Caki2 (cell line): ENCODE results near the gene ACE. TPM values are rescaled to one million over a fixed set of nuclear protein-coding genes. Genes with fewer than 3 reads are reported as not detected.

Source experiments
- DNase-seq: peaks from one replicate; pipeline ENCODE4 v3.0.0-alpha.2; 2015; ENCODE audit warnings: low read depth
- in situ Hi-C: cut with HindIII; loops from 2 replicates; pipeline ENCODE4 v1.10.0; 2016; ENCODE audit warnings: low sequenced_read_pairs, low pct_unique_long_range_greater_than_20kb, mixed read lengths
- total RNA-seq: library from RNA; depleted of rRNA; stranded (reverse); fragments of >200 nt; shearing (Covaris generic); gene quantifications from 2 replicates; pipeline ENCODE4 v1.2.3, GENCODE V29; 2014; ENCODE audit warnings: low replicate concordance

The ACE gene
- total RNA-seq, 1 experiment from 2014 or later, result not detected

DNA sequence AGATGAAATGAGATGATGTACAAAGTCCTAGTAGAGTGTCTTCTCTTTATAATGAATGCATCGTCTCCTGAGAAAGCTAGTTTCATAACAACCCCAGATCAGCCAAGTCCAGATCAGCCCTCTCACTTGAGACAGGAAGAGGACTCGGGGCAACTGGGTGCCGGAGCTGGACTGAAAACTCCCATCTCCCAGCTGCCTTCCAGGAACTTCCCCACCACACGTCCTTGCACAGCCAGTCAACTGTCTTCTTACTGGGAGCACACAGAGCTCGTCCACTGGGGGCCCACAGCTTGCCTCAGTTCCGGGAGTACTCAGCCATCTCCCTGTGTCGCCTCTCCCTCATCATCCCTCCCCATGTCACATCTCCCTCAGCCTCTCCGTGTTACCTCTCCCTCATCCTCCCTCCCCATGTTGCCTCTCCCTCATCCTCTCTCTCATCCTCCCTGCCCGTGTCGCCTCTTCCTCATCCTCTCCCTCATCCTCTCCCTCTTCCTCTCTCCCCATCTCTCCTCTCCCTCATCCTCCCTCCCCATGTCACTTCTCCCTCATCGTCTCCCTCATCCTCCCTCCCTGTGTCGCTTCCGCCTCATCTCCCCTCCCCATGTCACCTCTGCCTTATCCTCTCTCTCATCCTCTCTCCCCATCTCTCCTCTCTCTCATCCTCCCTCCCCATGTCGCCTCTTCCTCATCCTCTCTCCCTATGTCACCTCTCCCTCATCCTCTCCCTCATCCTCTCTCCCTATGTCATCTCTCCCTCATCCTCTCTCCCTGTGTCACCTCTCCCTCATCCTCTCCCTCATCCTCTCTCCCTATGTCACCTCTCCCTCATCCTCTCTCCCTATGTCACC is 23.9 kb downstream of the ACE start:
- no peak for DNase-seq
- in situ Hi-C loops, result no loop called here

DNA sequence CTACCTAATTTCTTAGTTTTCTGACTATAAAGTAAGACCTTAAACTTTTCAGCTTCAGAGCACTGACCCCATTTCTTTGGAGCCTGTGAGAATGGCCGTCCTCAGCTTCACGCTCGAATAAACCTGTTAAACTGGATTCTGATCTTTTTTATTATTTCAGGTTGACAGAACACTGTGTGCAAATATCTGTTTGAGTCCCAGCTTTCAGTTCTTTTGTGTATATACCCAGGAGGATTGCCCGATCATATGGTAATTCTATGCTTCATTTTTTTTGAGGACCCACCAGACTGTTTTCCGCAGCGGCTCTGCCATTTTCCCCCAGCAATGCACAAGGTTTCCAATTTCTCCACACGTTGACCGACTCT is 26.5 kb downstream of the ACE start:
- in situ Hi-C loops, result no loop called here

DNA sequence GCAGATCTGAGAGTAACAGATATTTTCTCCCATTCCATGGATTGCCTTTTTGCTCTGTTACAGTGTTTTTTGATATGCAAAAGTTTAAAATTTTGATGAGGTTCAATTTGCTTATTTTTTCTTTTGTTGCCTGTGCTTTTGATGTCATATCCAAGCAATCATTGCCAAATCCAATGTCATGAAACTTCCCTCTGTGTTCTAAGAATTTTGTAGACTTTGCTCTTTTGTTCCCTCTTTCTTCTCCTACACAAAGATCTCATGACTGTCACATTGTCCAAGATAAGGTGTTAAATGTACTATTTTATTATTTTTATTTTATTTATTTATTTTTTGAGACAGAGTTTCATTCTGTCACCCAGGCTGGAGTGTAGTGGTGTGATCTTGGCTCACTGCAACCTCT is 27.4 kb downstream of the ACE start:
- in situ Hi-C loops, result no loop called here
- no peak for DNase-seq

More for the DNA sequence above, 26.5 kb downstream of the ACE start:
- DNase-seq, result no peak

DNA sequence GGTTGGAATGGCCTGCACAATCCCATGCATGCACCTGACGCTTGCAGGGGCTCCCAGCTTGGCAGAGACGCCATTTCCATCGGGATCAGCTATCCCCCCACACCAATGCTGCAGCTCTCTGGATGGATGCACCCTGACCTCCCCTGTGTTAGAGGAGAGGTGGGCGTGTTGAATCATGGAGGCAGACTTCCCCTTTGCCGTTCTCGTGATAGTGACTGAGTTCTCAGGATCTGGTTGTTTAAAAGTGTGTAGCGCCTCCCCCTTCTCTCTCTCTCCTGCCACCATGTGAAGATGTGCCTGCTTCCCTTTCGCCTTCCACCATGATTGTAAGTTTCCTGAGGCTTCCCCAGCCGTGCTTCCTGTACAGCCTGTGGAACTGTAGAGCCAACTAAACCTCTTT is 28.5 kb downstream of the ACE start:
- no peak for DNase-seq
- in situ Hi-C loops, result no loop called here

DNA sequence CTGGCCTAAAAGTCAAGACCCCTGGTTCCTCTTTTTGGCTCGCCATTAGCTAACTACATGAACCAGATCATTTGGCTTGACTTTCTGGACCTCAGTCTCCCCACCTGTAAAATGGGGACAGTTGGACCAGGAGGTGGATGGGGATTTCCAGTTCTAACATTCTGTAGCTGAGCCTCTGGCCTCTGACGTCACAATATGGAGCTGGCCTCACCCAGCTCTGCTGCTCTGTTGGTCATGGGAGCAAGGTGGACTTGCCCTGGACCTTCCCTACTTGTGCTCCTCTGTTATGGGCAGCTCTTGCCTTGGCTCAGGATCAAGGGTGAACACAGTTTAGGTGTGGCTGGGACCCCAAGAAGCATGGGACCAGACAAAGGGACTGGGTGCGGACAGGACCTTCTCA is 29.8 kb downstream of the ACE start:
- in situ Hi-C loops, result no loop called here
- DNase-seq, result no peak

DNA sequence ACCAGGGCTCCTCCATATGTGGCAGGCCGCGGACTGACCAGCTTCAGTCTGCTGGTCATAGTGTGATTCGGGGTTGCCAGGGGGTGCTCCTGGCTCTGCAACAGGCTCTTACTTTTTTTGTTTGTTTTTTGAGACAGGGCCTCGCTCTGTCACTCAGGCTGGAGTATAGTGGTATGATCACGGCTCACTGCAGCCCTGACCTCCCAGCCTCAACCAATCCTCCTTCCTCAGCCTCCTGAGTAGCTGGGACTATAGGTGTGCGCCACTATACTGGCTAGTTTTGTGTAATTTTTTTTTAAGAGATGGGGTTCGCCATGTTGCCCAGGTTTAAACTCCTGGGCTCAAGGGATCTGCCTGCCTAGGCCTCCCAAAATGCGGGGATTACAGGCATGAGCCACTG is 34.5 kb downstream of the ACE start:
- DNase-seq, result no peak
- in situ Hi-C loops, result no loop called here

DNA sequence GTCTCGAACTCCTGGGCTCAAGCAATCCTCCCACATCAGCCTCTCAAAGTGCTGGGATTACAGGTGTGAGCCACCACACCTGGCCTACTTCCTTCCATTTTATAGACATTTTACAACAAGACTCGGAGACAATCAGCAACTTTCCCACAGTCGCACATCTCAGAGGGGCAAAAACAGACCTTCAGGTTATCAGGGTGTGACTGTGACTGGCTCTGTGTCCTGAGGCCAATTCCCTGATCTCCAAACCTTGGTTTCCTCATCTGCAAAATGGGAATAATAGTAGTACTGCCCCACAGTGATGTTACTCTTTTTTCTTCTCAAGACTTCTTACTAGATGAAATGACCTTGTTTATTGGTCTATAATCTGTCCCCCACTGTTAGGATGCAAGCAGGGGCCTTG is 35.5 kb downstream of the ACE start:
- in situ Hi-C loops, result no loop called here
- no peak for DNase-seq

DNA sequence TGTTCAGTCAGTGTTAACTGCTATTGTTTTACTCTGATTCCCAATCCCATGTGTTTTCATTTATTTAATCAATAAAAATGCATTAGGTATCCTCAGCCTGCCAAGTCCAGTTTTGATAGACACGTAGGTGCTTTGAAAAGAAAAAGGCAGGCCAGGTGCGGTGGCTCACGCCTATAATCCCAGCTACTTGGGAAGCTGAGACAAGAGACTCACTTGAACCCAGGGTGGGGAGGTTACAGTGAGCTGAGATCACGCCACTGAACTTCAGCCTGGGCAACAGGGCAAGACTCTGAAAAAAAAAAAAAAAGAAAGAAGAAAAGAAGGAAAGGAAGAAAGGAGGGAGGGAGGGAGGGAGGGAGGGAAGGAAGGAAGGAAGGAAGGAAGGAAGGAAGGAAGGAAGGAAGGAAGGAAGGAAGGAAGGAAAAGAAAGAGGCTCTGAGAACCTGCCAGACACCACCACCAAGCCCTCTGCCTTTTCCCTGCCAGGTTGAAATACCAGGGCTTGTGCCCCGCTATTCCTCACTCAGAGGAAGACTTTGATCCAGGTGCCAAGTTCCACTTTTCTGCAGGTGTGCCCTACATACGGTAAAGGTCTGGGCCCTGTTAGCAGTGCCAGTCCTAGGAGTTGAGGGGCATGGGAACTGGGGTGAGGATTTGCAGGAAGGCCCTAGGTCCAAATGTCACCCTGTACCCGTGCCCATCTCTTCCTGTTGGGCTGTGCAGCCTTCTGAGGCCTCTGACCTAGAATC is 36.2 kb downstream of the ACE start:
- in situ Hi-C loops, result no loop called here
- DNase-seq, result no peak

DNA sequence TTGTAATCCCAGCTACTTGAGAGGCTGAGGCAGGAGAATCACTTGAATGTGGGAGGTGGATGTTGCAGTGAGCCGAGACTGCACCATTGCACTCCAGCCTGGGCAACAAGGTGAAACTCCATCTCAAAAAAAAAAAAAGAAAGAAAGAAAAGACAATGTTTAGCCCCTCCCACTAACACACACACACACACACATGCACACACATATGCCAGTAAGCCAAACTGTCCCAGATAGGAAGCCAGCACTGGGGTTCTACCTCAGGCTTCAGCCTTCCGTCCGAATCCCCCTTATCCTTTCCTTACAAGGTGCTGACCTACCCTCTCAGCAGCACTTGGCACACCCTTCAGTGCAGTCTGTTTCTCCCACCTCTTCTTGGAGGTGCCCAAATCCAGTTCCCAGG is 37.6 kb downstream of the ACE start:
- no peak for DNase-seq
- in situ Hi-C loops, result no loop called here

DNA sequence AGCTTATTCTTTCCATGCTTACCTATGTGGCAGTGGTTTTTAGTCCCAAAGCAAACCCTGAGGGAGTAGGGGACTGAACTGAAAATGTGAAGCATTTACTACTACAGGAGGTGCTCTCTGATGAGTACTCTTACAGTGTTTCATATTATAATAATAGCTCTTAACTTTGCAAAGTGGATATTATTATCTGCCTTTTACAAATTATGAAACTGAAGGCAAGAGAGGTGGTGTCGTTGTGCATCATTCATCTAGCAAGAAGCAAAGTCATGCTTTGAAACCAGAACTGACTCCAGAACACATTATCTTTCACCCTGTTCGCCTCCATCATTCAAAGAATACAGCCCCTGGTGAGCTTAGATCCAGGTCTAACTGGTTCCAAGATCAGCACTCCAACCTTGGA is 38.1 kb downstream of the ACE start:
- in situ Hi-C loops, result no loop called here
- no peak for DNase-seq

DNA sequence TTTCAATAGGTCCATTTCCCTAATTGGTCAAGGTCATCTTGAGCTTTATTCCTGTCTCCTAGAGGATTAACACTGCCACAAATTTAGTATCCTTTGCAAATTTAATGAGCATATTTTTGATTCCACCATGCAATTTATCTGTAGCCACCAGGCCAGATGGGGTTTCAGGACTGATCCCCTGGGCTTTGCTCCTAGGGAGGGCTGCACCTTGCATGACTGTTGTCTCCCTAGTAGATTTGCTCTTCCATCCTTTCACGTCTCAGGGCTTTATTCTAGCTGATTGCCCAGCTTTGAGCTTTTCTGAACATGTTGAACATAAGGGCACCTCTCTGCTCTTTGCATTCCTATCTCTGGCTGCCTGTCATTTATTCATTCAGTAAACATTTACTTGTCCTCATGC is 38.6 kb downstream of the ACE start:
- in situ Hi-C loops, result no loop called here

DNA sequence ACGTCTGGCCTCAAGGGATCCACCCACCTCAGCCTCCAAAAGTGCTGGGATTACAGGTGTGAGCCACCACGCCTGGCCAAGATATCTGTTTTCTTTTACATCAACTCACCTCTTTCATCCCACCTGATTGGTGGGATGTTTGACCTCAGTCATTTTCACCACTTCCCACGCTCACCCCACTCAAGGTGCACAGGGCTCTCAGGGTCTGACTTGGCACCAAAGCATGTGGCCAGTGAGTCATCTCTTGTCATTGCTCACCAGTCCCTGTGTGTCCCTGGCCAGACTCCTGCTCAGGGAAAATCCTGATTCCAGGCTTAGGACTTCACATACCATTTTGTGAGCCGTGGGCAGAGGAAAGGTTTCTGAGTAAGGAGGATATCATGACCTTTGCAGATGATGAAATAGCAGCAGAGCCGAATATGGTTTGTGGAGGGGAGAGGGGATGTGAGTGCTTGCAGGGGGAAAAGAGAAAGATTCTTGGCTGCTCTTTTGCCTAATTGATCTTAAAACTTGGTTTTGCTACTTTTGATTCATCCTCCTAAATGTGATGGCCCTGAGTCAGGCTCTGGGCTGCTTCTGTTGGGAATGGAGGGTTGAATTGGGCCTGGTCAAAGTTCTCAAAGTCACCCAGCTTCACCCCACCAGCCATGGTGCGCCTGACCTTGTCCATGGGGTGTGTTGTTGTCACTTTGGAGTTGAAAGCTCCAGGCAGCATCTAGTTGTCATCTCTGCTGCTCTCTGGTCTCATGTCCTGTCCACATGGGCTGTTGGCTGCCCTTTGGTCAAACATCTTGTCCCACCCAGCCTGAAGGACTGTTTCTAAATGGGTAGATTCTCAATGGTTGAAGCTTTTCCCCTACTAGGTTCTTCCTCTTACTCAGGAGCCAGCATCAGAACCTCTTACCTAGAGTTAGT is 40.3 kb downstream of the ACE start:
- DNase-seq, result peak; percentile 71
- in situ Hi-C loops, result no loop called here

More for the DNA sequence above, 38.6 kb downstream of the ACE start:
- DNase-seq, result no peak

DNA sequence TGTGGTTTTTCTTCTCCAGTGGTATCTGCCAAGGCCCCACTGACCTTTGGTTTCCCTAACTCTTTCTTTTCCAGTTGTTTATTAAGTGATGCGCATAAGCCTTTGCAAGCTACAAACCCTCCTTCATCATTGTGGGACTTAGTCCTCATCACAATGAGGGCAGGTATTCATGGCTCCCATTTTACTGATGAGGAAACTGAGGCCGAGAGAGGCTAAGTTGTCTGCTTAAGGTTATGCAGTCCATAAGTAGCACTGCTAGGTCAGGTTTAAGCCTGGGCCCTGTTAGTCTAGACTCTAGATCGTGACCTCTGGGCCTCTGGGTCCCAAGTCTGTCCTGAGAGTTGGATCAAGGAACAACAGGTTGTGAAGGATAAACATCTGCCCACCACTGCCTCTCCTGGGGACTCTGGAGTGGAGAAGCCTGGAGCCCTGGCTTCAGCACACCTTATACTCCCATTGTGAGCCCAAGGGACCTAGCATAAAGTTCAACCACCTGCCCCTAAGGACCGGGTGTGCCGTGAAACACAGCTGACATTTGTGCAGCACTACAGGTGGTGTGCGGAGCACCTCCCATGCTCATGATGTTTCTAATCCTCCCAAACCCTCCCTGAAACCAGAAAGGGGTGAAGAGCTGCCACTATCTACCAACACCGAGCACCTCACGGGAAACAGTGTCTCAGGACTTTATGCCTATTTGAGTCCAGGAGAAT is 41.1 kb downstream of the ACE start:
- in situ Hi-C loops, result no loop called here
- no peak for DNase-seq

DNA sequence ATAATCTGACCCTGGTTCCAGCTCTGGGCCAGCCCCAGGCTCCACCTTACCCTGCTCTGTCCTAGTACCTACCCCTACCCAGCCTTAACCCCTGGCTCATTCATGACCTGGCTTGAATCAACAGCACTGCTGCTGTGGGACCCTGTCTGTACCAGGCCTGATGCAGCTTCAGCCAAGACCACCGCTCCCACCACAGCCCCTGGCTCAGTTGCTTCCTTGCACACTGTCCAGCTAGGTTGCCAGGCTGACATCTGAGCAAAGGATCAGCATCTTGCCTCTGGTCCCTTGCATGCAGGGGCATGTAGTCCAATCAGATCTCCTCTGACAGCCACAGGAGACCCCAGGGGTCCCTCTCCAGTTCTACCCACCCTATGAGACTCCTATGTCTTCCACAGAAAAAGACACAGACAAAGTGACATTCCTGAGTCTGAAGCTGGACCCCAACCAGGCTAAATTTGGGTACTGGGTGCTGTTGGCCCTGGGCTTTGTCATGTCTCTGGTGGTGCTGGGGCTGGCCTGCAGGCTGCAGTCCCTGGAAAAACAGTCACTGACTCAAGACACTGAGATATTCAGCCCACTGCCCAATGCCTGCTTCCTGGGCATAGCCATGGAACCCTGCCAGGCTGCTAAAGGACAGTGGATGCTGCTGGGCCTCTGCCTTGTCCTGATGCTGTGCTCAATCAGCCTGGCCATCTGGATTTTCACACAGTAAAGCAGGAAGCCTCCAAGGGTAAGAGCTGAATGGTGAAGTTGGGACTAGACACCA is 42.4 kb downstream of the ACE start:
- in situ Hi-C loops, result no loop called here
- no peak for DNase-seq

DNA sequence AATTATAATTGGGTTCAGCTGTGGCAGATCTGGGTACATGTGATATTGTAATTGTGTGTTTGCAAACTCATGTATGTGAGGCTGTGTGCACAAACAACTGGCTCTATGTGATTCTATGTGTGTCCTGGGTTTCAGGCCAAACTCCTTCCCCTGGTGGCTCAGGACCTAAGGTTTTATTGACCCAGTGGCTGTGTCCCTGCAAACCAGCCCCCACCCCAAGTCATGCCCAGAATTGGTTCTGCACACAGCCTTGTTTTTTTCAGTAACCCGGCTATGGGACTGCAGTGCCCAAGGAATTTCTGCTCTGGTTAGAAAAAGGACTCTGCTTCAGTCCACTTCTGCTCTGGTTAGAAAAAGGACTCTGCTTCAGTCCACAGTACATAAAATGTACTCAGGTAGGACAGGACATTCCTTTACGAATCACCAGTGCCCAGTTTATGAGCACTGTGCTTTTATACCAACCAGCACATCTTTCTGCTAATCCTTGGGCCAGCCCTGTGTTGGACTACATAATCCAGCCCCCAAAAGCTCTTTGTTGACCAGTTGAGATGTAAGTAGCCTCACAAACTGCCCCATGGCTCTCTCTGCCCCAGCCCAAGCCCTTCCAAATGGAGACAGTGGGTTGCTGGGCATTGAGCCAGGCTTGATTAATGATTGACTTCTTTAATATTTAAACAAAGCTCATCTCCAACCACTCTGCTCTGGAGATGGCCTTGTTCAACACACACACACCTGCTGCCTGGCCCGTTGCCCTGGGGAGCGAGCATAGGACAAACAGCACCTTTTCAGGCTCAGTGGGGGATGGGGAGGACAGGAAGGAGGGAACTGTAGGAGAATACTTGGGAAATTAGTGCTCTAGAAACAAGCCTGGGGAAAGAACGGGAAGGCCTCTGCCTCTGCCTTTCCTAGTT is 43.4 kb downstream of the ACE start:
- DNase-seq, result peak; percentile 81
- in situ Hi-C loops, result no loop called here

DNA sequence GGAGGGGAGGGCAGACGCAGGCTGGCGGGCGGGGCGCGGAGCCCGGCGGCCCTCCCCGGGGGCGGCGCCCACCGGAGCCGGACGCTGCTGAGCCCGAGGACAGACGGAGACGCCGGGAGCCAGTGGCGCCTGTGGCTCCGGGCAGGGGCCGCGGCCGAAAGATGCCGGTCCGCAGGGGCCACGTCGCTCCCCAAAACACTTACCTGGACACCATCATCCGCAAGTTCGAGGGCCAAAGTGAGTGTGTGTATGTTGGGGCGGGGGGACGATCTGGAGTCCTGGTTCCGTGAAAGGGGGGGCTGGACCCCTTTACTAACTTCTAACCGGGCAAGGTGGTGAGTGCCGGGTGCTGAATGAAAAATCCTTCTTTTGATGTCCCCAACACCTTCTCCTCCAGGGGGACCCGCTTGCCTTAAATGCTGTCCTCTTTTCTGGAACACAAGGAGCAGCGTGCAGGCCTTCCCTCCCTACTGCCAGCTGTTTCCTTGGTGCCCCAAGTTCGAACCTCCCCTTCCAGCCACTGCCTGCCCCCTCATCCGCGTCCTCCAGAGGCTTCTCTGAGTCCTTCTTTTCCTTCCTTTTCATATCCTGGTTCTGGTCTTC is 46.5 kb downstream of the ACE start, which contains the start of gene KCNH6:
TSS of gene KCNH6 (plus strand) at position 106 of the 603 bp plus-strand sequence. CDS start at position 162, 56 bp downstream.
- DNase-seq, result no peak
- in situ Hi-C loops, result no loop called here
